H1 (cell line): ENCODE results near the gene GALNT13. TPM values are rescaled to one million over a fixed set of nuclear protein-coding genes. Genes with fewer than 3 reads are reported as not detected.

ENCODE experiments used
- CTCF ChIA-PET: fragments of 300-600 bp; sonication (Branson Sonifier 250); formaldehyde crosslinking; loops from one replicate; lab custom pipeline; 2021; ENCODE audit not compliant: partially characterized antibody; lab: Charles Lee
- POLR2A ChIA-PET: fragments of 300-600 bp; sonication (Branson Sonifier 250); formaldehyde crosslinking; loops from one replicate; lab custom pipeline; 2021; ENCODE audit warnings: inconsistent platforms; ENCODE audit not compliant: partially characterized antibody; lab: Charles Lee
- DNase-seq, 2 experiments: peaks; one replicate each; pipeline versions ENCODE4 v3.0.0 to v3.0.0-alpha.2; 2010 to 2022; ENCODE audit warnings: low spot score in 2 of 2, low read depth in 1 of 2, mixed read lengths in 1 of 2
- FAIRE-seq: peaks from 2 replicates; lab custom pipeline; 2011; peaks lifted over from hg19 to GRCh38; lab: Jason Lieb, UNC
- H2AFZ ChIP-seq: 2 replicates; pipeline ENCODE4 v1.8.1; 2012; ENCODE audit warnings: low read length, inconsistent platforms
- H2AK5ac ChIP-seq: 2 replicates; pipeline ENCODE4 v1.6.1; 2013; ENCODE audit warnings: low read depth, low read length
- H2BK120ac ChIP-seq: replicated peaks from 2 replicates; pipeline ENCODE3; 2013; ENCODE audit warnings: low read depth, low read length, inconsistent platforms
- H2BK12ac ChIP-seq: 2 replicates; pipeline ENCODE4 v1.6.1; 2013; ENCODE audit warnings: low read depth, low read length
- H2BK15ac ChIP-seq: 2 replicates; pipeline ENCODE4 v1.6.1; 2013; ENCODE audit warnings: low read length
- H2BK20ac ChIP-seq: 2 replicates; pipeline ENCODE4 v1.6.1; 2013; ENCODE audit warnings: low read length
- H2BK5ac ChIP-seq: 2 replicates; pipeline ENCODE4 v1.6.1; 2013; ENCODE audit warnings: low read depth, low read length
- H3K14ac ChIP-seq: 2 replicates; pipeline ENCODE4 v1.6.1; 2013; ENCODE audit warnings: inconsistent platforms; ENCODE audit not compliant: insufficient read length
- H3K18ac ChIP-seq: 2 replicates; pipeline ENCODE4 v1.6.1; 2013; ENCODE audit warnings: low read length; ENCODE audit errors: extremely low read depth
- H3K23ac ChIP-seq: 2 replicates; pipeline ENCODE4 v1.6.1; 2013; ENCODE audit warnings: inconsistent platforms; ENCODE audit not compliant: insufficient read length
- H3K23me2 ChIP-seq: 2 replicates; pipeline ENCODE4 v1.6.1; 2013; ENCODE audit warnings: low read depth, low read length
- H3K27ac ChIP-seq: 2 replicates; pipeline ENCODE4 v1.6.1; 2011; ENCODE audit warnings: low read depth, low read length, inconsistent platforms
- H3K27me3 ChIP-seq, 4 experiments: replicated peaks in 1 of 4; 1 replicate in 1 of 4; 2 replicates in 3 of 4; pipeline versions ENCODE4 v1.6.1 to v1.8.1; 2011 to 2013; ENCODE audit warnings: low read length in 3 of 4, mild to moderate bottlenecking in 3 of 4, inconsistent platforms in 2 of 4, mixed read lengths in 2 of 4, moderate library complexity in 1 of 4; ENCODE audit not compliant: control insufficient read depth in 3 of 4, insufficient read depth in 3 of 4; ENCODE audit errors: extremely low read depth in 1 of 4
- H3K36me3 ChIP-seq, 4 experiments: 2 replicates each; pipeline versions ENCODE4 v1.6.1 to v1.8.1; 2011 to 2013; ENCODE audit warnings: mild to moderate bottlenecking in 4 of 4, low read length in 3 of 4, moderate library complexity in 2 of 4, control low read depth in 1 of 4, inconsistent platforms in 1 of 4; ENCODE audit not compliant: insufficient read depth in 4 of 4, control insufficient read depth in 2 of 4
- H3K4ac ChIP-seq: replicated peaks from 2 replicates; pipeline ENCODE3; 2013; ENCODE audit warnings: low read length, low read depth, mixed read lengths, inconsistent platforms; ENCODE audit not compliant: insufficient read length
- H3K4me1 ChIP-seq, 4 experiments: replicated peaks in 1 of 4; 1 replicate in 1 of 4; 2 replicates in 3 of 4; pipeline versions ENCODE4 v1.6.1 to v1.8.1; 2011 to 2013; ENCODE audit warnings: low read length in 3 of 4, inconsistent platforms in 2 of 4, mixed read lengths in 1 of 4; ENCODE audit not compliant: insufficient read depth in 4 of 4, control insufficient read depth in 3 of 4
- H3K4me2 ChIP-seq, 2 experiments: 2 replicates each; pipeline versions ENCODE4 v1.6.1 to v1.8.1; 2011 to 2013; ENCODE audit warnings: low read depth in 2 of 2, low read length in 2 of 2, control low read depth in 1 of 2, inconsistent platforms in 1 of 2, mild to moderate bottlenecking in 1 of 2; ENCODE audit not compliant: insufficient read depth in 1 of 2
- H3K4me3 ChIP-seq, 4 experiments: fragments of 200-600, 300-600 bp in 1 of 4; sonication (generic), shearing (Covaris generic), sonication (Bioruptor Twin) in 1 of 4; 2 replicates each; pipeline versions ENCODE4 v1.5.1 to v1.8.1; 2011 to 2016; ENCODE audit warnings: low read length in 4 of 4, low read depth in 3 of 4, control low read depth in 2 of 4, inconsistent platforms in 2 of 4, mild to moderate bottlenecking in 2 of 4, mixed read lengths in 1 of 4, moderate library complexity in 1 of 4; ENCODE audit not compliant: insufficient read depth in 2 of 4; ENCODE audit errors: extremely low read depth in 1 of 4
- H3K56ac ChIP-seq: replicated peaks from 2 replicates; pipeline ENCODE3; 2013; ENCODE audit warnings: low read depth, mild to moderate bottlenecking, mixed read lengths, low read length, inconsistent platforms; ENCODE audit not compliant: insufficient read length
- H3K79me1 ChIP-seq: 2 replicates; pipeline ENCODE4 v1.6.1; 2013; ENCODE audit warnings: low read depth, low read length, control low read depth
- H3K79me2 ChIP-seq, 2 experiments: 2 replicates each; pipeline versions ENCODE4 v1.6.1 to v1.8.1; 2012 to 2013; ENCODE audit warnings: low read length in 2 of 2, mild to moderate bottlenecking in 2 of 2, inconsistent platforms in 1 of 2; ENCODE audit not compliant: insufficient read depth in 2 of 2, control insufficient read depth in 1 of 2
- H3K9ac ChIP-seq, 4 experiments: replicated peaks in 1 of 4; 1 replicate in 1 of 4; 2 replicates in 3 of 4; pipeline versions ENCODE4 v1.6.1 to v1.8.1; 2011 to 2013; ENCODE audit warnings: low read depth in 3 of 4, low read length in 3 of 4, control low read depth in 2 of 4, mild to moderate bottlenecking in 2 of 4, moderate library complexity in 2 of 4, inconsistent platforms in 1 of 4; ENCODE audit errors: extremely low read depth in 1 of 4
- H3K9me3 ChIP-seq, 2 experiments: 2 replicates each; pipeline versions ENCODE4 v1.6.1 to v1.8.1; 2012 to 2013; ENCODE audit warnings: mild to moderate bottlenecking in 2 of 2, moderate library complexity in 2 of 2, control low read depth in 1 of 2, inconsistent platforms in 1 of 2, low read depth in 1 of 2, low read length in 1 of 2, mixed read lengths in 1 of 2; ENCODE audit not compliant: insufficient read depth in 2 of 2
- H4K20me1 ChIP-seq, 2 experiments: replicated peaks in 1 of 2; 2 replicates each; pipeline versions ENCODE3 to v1.8.1; 2011 to 2013; ENCODE audit warnings: inconsistent platforms in 2 of 2, low read length in 2 of 2, mild to moderate bottlenecking in 1 of 2; ENCODE audit not compliant: insufficient read depth in 2 of 2, control insufficient read depth in 1 of 2
- H4K5ac ChIP-seq: 2 replicates; pipeline ENCODE4 v1.6.1; 2013; ENCODE audit warnings: low read length, low read depth, mixed read lengths, inconsistent platforms; ENCODE audit not compliant: insufficient read length
- H4K8ac ChIP-seq: 2 replicates; pipeline ENCODE4 v1.8.0; 2013; ENCODE audit warnings: mild to moderate bottlenecking, moderate library complexity, low read length, inconsistent platforms; ENCODE audit not compliant: insufficient read depth; ENCODE audit errors: extremely low read depth
- H4K91ac ChIP-seq: replicated peaks from 2 replicates; pipeline ENCODE3; 2013; ENCODE audit warnings: low read length, mixed read lengths, inconsistent platforms; ENCODE audit not compliant: insufficient read length
- ASH2L ChIP-seq: fragments of 200-600, 300-600 bp; sonication (generic); IDR thresholded peaks from one replicate; pipeline ENCODE4 v1.7.1; 2017; ENCODE audit warnings: low read length
- CREB1 ChIP-seq: IDR thresholded peaks from 2 replicates; pipeline ENCODE4 v1.6.1; 2012; ENCODE audit warnings: inconsistent platforms
- EGR1 ChIP-seq: IDR thresholded peaks from 2 replicates; pipeline ENCODE4 v1.6.1; 2011; ENCODE audit warnings: low read depth, low read length, borderline replicate concordance
- JUND ChIP-seq: IDR thresholded peaks from 2 replicates; pipeline ENCODE4 v1.6.1; 2011; ENCODE audit warnings: mild to moderate bottlenecking, improper control_type of control experiment, low read length
- RAD21 ChIP-seq, 2 experiments: IDR thresholded peaks in 1 of 2; conservative IDR thresholded peaks in 1 of 2; 2 replicates each; pipeline ENCODE4 v1.6.1; 2011; ENCODE audit warnings: low read depth in 2 of 2, low read length in 2 of 2, improper control_type of control experiment in 1 of 2, inconsistent platforms in 1 of 2, mild to moderate bottlenecking in 1 of 2, moderate library complexity in 1 of 2
- SRF ChIP-seq: IDR thresholded peaks from 2 replicates; pipeline ENCODE4 v1.6.1; 2011; ENCODE audit warnings: mild to moderate bottlenecking, low read depth, low read length, moderate library complexity
- TAF1 ChIP-seq: IDR thresholded peaks from 2 replicates; pipeline ENCODE4 v1.6.1; 2011; ENCODE audit warnings: mild to moderate bottlenecking, low read depth, low read length
- TBP ChIP-seq: IDR thresholded peaks from 2 replicates; pipeline ENCODE4 v1.6.1; 2011; ENCODE audit warnings: low read depth, low read length, improper control_type of control experiment
- TCF12 ChIP-seq: IDR thresholded peaks from 2 replicates; pipeline ENCODE4 v1.6.1; 2011; ENCODE audit warnings: low read depth, mild to moderate bottlenecking, low read length
- TEAD4 ChIP-seq: IDR thresholded peaks from 2 replicates; pipeline ENCODE4 v1.6.1; 2012; ENCODE audit warnings: low read depth, low read length, inconsistent platforms, mixed read lengths
- ZNF274 ChIP-seq: IDR thresholded peaks from 2 replicates; pipeline ENCODE4 v1.7.0; 2012; ENCODE audit warnings: low read length, borderline replicate concordance; ENCODE audit errors: extremely low read depth
- WGBS, 2 experiments: shearing (Covaris generic) in 1 of 2; methylation state at CpG; one replicate each; pipeline versions ENCODE4 v1.1.6 to v1.1.7; 2013 to 2015; ENCODE audit warnings: low lambda C conversion rate in 2 of 2, mixed read lengths in 2 of 2, inconsistent platforms in 1 of 2, low coverage in 1 of 2, missing lambda C conversion rate in 1 of 2; ENCODE audit not compliant: insufficient replicate concordance in 2 of 2, insufficient coverage in 1 of 2, insufficient read length in 1 of 2; ENCODE audit errors: extremely low coverage in 1 of 2, missing lambda C conversion rate in 1 of 2; 5-methylcytosine and 5-hydroxymethylcytosine counted together
- polyA plus RNA-seq, 7 experiments: library from polyadenylated mRNA; depleted of rRNA in 3 of 7; stranded (reverse) in 5 of 7; unstranded in 2 of 7; fragments of >200 nt in 5 of 7; fragments of 200-250 nt in 2 of 7; gene quantifications; 1 replicate in 5 of 7; 2 replicates in 1 of 7; 4 replicates in 1 of 7; pipeline versions ENCODE4 v1.2.1 to v1.2.3, GENCODE V29; 2011 to 2013; ENCODE audit warnings: missing spikeins in 2 of 7, mixed read lengths in 2 of 7
- total RNA-seq: library from RNA; stranded (reverse); fragmentation: NEBNext Ultra II Directional; extraction: Animal tissue kit (Norgen Biotek cat#: 25700); gene quantifications from 2 replicates; pipeline ENCODE4 v1.2.1, GENCODE V29; 2021
- TF ChIP-seq, protein P1 (sequence below): IDR thresholded peaks from 2 replicates; pipeline ENCODE4 v1.6.1; 2011; ENCODE audit warnings: low read depth, mild to moderate bottlenecking, low read length; ENCODE audit not compliant: insufficient read depth
- TF ChIP-seq, protein P2 (sequence below): IDR thresholded peaks from 2 replicates; pipeline ENCODE4 v1.6.1; 2011; ENCODE audit warnings: low read length, improper control_type of control experiment

The GALNT13 gene
- total and polyA plus RNA-seq, 2 of the 8 experiments (the other 6 are each of a cell fraction or from before 2014, with no cell fraction given): 3.2 to 9.6 TPM

DNA sequence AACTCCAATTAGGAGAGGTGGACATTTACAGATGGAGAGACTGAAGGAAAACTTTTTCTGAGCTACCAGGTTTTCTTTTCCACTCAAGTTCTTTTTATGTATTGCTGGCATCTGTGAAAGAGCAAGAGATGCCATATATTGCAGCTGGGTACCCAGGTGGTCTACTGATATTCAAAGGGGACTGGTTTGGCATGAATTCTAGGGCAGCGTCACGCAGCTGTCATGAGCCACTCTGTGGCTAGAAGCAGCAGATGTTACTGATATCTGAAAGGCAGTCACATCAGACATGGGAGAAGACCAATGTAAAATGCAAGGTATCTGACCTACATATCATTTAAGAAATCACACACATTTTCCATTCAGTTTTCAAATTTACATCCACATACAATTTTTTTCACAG is 408.8 kb downstream of the GALNT13 start:
- FAIRE-seq: no peak
- ChIA-PET CTCF (interaction anchor here (0.6 to 1.7 kb wide), 2 partner anchors 11 to 35 kb away, joined by 3 read pairs; no protein-coding TSS in a partner anchor), POLR2A (no interaction called here)
- H3K79me1 ChIP-seq: no peaks in the 10 kb centered on the region
- no peaks in the 10 kb centered on the region for H3K23me2 ChIP-seq
- no peak overlapping the region for H3K4ac ChIP-seq
- H2BK12ac ChIP-seq: no peak overlapping the region
- no peak overlapping the region for H4K8ac ChIP-seq
- no peaks in the 10 kb centered on the region for H3K79me2 ChIP-seq
- no peak overlapping the region for H4K91ac ChIP-seq
- H3K4me3 ChIP-seq: no peak overlapping the region
- no peak overlapping the region for H2AK5ac ChIP-seq
- H3K56ac ChIP-seq: no peak overlapping the region
- no peak overlapping the region for H2BK20ac ChIP-seq
- no peak overlapping the region for H3K23ac ChIP-seq
- peaks cover 3 to 5% of the 10 kb centered on the region in 2 experiments; a peak in 3 of 4 replicates for H3K9me3 ChIP-seq
- no peak overlapping the region for H3K14ac ChIP-seq
- H4K5ac ChIP-seq: no peak overlapping the region
- no peak overlapping the region for H3K9ac ChIP-seq
- no peaks in the 10 kb centered on the region for H3K27me3 ChIP-seq
- no peak overlapping the region for H2AFZ ChIP-seq
- no peak overlapping the region for H2BK15ac ChIP-seq
- H4K20me1 ChIP-seq: no peaks in the 10 kb centered on the region
- no peak overlapping the region for H3K27ac ChIP-seq
- DNase-seq: no peak
- no peak overlapping the region for H2BK120ac ChIP-seq
- WGBS, 2 experiments: 87% methylated on average over 2 of the region's 2 CpGs; no CpG with 5 or more reads in 1 of the 2 experiments
- no peak overlapping the region for H3K4me2 ChIP-seq
- no peaks in the 10 kb centered on the region for H3K36me3 ChIP-seq
- peaks cover 0 to 2% (median 0%) of the 10 kb centered on the region in 4 experiments; a peak in 1 of 7 replicates for H3K4me1 ChIP-seq
- H2BK5ac ChIP-seq: no peak overlapping the region
- no peak overlapping the region for H3K18ac ChIP-seq
- no peak for TF ChIP-seq ZNF274
- TF ChIP-seq ASH2L: no peak
- TF ChIP-seq, protein P1, sequence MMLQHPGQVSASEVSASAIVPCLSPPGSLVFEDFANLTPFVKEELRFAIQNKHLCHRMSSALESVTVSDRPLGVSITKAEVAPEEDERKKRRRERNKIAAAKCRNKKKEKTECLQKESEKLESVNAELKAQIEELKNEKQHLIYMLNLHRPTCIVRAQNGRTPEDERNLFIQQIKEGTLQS: no peak
- TF ChIP-seq JUND: no peak
- no peak for TF ChIP-seq TBP
- no peak for TF ChIP-seq CREB1
- TF ChIP-seq, protein P2, sequence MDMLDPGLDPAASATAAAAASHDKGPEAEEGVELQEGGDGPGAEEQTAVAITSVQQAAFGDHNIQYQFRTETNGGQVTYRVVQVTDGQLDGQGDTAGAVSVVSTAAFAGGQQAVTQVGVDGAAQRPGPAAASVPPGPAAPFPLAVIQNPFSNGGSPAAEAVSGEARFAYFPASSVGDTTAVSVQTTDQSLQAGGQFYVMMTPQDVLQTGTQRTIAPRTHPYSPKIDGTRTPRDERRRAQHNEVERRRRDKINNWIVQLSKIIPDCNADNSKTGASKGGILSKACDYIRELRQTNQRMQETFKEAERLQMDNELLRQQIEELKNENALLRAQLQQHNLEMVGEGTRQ: no peak
- TF ChIP-seq TAF1: no peak
- no peak for TF ChIP-seq TCF12
- no peak for TF ChIP-seq RAD21 (IDR thresholded peaks at IDR 0.05 in 1 of 2, conservative IDR thresholded peaks at IDR 0.05 in 1 of 2; ENCODE audit: low read depth in 2 of 2, low read length in 2 of 2)
- no peak for TF ChIP-seq SRF
- no peak for TF ChIP-seq EGR1
- no peak for TF ChIP-seq TEAD4
